Right ventricle myocardium inferior (tissue), 1 donor: ENCODE measurements around the gene FYN. TPM values are rescaled to one million over a fixed set of nuclear protein-coding genes. Genes with fewer than 3 reads are reported as not detected.
"Not testable (repeated sequence)": the region's sequence is repeated elsewhere in the genome, so short reads cannot be mapped to it uniquely, and the experiment has no call there.

Source experiments
- ATAC-seq: fragments of 200-7000 bp; cut with Tn5 transposase; one replicate; pipeline ENCODE4 v1.9.1; 2020; ENCODE audit warnings: mild to moderate bottlenecking, moderate library complexity
- DNase-seq: peaks from one replicate; pipeline ENCODE4 v3.0.0; 2021; ENCODE audit errors: missing footprints
- intact Hi-C: fragments of 100-400 bp; cut with DNase I; formaldehyde crosslinking; loops from one replicate; pipeline ENCODE4 v1.11.0; 2022
- total RNA-seq: library from RNA; stranded (reverse); fragmentation: NEBNext Ultra II Directional; extraction: Animal tissue kit (Norgen Biotek cat#: 25700); gene quantifications from one replicate; pipeline ENCODE4 v1.2.1, GENCODE V29; 2021
- donor health status: DM: no; HTN: yes; CAD: no; lungs with severe emphysema.

Gene FYN
- total RNA-seq, 1 donor from 2014 or later: 50.4 TPM

DNA sequence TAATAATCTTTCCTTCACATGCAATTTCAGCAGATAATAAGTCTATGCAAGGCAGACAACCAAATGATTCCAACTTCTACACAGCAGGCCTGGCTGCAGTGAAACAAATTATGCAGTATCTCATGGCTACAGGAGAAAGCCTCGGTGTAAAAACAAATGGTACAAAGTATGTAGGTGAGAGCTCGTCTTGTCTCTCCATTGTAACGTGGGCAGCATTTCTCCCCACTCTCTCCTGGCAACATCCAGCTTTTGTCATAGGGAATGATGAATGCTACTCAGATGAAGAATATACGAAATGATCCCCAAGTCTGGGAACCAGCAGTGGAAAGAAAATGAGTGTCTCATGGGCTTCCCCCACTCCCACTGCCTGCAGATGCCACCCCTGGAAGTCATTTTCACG is 32.4 kb downstream of the FYN start:
- intact Hi-C loops: no loop called here
- ATAC-seq (no peak), DNase-seq (no peak)

DNA sequence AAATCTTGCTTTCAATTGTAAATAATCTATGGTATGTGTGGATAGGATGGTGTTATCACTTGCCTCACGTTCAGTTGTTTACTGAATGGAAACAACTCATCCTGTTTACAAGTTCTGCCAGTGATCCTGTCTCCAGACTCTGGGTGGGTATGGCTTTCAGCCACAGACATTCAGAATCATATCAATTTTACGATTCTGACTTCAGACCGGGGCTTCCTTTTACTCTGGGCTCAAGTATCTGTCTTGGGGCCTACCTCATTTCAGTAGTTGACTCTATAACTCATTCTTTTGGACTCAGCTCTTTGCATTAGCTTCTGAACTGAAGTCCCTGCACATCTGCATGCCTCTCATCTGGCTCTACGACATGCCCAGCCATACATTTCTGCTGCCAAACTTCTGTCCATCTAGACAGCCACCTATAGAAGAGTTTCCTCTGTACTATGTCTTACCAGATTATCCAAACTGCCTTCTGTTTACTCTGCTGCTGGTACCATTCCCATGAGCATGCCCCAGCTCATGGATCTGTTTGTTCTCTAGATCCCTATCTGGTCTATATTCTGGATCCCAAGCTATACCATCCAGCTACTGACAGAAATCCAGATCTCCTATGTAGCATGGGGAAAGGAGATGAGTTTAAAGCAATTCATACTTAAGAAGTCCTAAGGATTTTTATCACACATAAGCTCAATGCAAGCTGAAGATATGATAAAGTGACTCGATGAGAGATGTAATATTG is 34.3 kb downstream of the FYN start:
- ATAC-seq (no peak), DNase-seq (no peak)
- intact Hi-C loops: no loop called here

GRCh38 chr6:111837641-111838500 is 35.4 kb downstream of the FYN start:
- ATAC-seq: no peak
- intact Hi-C loops: no loop called here
- no peak for DNase-seq

GRCh38 chr6:111837007-111837406 is 36.2 kb downstream of the FYN start:
- DNase-seq (no peak), ATAC-seq (no peak)
- intact Hi-C loops: no loop called here

DNA sequence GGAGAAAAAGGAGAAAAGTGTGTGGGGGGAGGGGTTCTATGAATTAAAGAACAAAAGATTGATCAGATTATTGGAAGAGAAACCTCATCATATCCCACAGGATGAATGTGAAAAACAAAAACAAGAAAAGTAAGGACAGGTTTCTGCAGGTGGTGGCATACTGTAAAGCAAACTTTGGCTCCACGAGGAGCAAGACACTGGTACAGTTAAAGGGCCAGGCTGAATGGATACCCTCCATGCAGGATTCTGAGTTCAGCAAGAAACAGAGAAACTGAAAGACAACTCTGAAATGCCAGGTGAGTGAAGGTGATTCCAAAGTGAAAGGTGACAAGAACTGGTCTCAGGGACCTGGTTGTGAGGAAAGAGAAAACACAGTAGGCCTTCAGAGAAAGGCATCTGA is 37.4 kb downstream of the FYN start:
- intact Hi-C loops: no loop called here
- ATAC-seq: no peak
- DNase-seq: no peak

- intact Hi-C loops, ATAC-seq: not testable (repeated sequence)
Measured at GRCh38 chr6:111835398-111835797, 37.9 kb downstream of the FYN start.

DNA sequence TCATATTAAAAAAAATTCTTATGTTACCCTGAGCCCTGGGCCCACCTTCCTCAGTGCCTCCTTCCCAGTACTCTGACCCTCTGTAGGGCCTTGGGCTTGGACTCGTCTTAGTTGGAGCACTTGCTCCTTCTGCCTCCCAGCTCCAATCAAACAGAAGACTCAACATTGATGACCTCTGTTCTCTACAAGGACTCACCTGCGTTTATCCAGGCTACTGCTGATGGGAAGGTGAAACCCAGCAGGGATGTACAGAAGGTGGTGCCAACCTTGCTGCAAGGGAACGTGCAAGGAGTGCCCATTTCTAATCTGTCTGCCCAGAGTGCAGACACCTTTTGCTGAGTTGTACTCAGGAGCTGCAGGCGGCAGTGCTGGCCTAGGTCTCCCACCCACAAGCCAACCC is 38.9 kb downstream of the FYN start:
- no peak for ATAC-seq
- DNase-seq: no peak
- intact Hi-C loops: no loop called here

More at GRCh38 chr6:111835398-111835797, 37.9 kb downstream of the FYN start:
- DNase-seq: not testable (repeated sequence)

DNA sequence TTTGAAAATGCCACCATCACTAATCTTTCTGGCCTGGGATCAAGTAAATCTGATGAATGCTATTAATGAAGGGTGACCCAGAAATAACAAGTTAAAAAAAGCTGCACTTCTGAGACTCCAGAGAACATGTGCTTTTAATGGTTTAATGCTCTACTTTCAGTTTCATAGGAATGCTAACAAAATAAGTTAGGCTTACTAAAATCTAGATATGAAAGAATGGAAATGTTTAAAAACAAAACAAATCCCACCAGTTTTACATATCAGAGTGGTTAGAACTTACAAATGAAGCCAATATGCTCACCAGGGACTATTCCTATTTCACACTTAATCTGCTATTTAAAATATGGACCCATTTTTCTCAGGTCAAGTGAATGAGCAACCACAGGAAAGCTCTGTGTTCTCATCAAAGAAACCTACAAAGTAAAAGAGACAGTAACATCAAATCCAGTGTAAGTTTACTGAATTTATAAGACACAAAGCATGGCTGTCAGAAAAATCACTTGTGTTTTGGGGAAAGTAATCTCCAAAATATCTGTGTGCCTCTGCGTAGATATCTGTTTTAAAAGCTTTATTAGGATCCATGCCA is 40.3 kb downstream of the FYN start:
- ATAC-seq: no peak
- intact Hi-C loops: no loop called here
- DNase-seq: no peak

DNA sequence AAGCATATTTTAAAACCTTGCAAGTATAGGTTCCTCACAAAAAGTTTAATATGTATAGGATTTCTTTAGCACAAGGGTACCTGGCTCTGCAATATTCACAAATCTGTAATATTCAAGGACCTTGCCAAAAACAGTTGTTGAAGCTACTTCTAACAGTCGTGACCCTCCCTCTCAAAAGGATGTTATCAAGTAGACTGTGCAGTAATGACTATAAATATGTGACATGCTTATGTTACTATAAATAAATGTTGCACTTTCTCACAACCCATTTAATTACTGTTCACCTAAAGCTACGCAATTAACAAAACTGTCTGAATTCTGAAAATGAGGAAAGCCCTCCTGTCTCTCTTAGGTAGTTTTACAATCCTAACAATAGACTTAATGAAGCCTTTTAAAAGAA is 41.8 kb downstream of the FYN start:
- intact Hi-C loops: no loop called here
- ATAC-seq (no peak), DNase-seq (no peak)

DNA sequence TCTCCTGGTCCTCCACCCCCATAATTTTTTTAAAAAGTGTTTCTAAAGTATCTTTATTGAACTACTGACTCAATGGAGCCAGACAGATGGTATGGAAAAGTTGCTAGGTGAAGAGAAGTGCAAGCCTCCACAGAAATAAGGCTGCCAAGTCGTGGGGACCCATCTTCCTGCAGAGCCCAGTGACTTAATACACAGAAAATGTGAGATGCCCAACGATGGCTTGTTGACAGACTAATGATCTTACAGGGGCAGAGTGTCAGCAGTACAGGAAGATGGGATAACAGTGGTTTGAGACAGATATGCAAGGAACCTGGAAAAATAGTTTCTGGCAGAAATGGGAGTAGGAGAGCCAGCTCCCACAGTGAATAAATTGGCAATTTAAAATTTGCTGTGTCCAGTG is 43.3 kb downstream of the FYN start:
- intact Hi-C loops: no loop called here
- DNase-seq (no peak), ATAC-seq (no peak)

DNA sequence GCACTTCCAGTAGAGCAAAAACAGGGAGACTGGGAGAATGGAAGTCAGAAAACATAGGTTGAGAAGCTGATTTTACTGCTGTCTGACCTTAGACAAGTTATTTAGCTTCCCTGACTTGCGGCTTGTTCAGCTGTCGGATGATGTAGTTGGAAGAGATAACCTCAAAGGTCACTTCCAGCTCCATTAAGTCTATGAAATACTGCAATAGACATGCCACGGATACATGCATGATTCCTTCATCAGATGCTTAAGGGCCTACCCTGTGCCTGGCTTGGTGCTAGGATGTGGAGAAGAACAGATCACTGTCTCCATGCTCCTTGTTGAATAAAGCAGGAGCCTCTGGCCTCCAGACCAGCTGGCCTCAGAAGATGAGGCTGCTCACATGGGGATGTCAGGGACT is 43.7 kb downstream of the FYN start:
- intact Hi-C loops: no loop called here
- ATAC-seq: no peak
- DNase-seq: no peak

- intact Hi-C loops: no loop called here
- DNase-seq: no peak
- peak; percentile 53 for ATAC-seq
Measured at GRCh38 chr6:111828809-111829208, 44.4 kb downstream of the FYN start.

- DNase-seq (no peak), ATAC-seq (no peak)
- intact Hi-C loops: no loop called here
Measured at GRCh38 chr6:111825439-111826086, 47.7 kb downstream of the FYN start.

DNA sequence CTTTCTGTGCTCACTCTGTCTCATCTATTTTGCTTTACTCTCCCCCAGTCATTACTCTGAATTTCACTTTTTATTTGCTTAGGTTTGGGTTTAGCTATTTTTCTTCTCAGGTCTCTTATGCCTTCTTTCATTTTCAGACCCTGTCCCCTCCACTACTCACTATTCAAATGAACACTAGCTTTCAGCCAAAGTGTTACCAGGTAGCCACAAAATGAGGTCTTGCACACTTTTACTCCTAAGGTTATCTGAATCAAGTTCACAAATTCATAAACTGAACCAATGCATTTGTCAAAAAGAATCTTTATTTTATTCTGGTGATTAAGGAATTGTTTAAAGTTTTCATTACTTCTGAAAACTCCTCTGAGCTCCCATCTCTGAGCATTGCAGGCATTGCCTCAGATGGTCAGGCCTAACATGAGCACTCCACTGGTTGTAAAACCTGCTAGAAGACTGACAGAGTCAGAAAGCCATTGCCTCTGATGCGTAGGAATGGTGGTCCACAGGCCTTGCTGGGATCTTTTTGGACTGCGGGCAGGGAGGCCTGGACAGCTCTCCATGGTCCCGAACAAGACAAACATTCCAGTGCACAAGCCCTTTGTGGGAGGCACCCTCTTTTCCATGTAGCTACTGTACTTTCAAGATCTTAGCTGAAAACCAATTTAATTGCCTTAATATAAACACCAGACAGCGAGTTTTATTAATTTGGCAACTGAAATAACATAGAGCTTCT is 48.5 kb downstream of the FYN start:
- intact Hi-C loops: no loop called here
- ATAC-seq (no peak), DNase-seq (no peak)

GRCh38 chr6:111823831-111824607 is 49.2 kb downstream of the FYN start:
- DNase-seq (no peak), ATAC-seq (peak; percentile 74)
- intact Hi-C loops: no loop called here

- intact Hi-C loops: no loop called here
- ATAC-seq (no peak), DNase-seq (no peak)
Measured at GRCh38 chr6:111823012-111823411, 50.2 kb downstream of the FYN start.

GRCh38 chr6:111819458-111819857 is 53.8 kb downstream of the FYN start:
- intact Hi-C loops: no loop called here
- ATAC-seq (no peak), DNase-seq (no peak)
